PC-9 (cell line): ENCODE data around the gene GNAS. TPM values are rescaled to one million over a fixed set of nuclear protein-coding genes. Genes with fewer than 3 reads are reported as not detected.

Experiments used
- BruUV-seq: library from RNA; stranded (reverse); fragments of 400-500 nt; replicated peaks from 2 replicates; lab custom pipeline; 2021; lab: Mats Ljungman, UMichigan
- CTCF ChIA-PET: fragments of 300-600 bp; sonication (Branson Sonifier 250); formaldehyde crosslinking; loops from one replicate; lab custom pipeline; 2022; ENCODE audit warnings: antibody characterized with exemption; lab: Charles Lee
- POLR2A ChIA-PET: fragments of 300-600 bp; sonication (Branson Sonifier 250); formaldehyde crosslinking; loops from one replicate; lab custom pipeline; 2022; ENCODE audit warnings: antibody characterized with exemption; ENCODE audit not compliant: unreplicated experiment; lab: Charles Lee
- DNase-seq, 2 experiments: peaks; one replicate each; pipeline versions ENCODE4 v3.0.0 to v3.0.0-alpha.2; 2015 to 2022; ENCODE audit warnings: mixed read lengths in 1 of 2
- H2AFZ ChIP-seq: fragments of 200-600 bp; sonication (generic); 2 replicates; pipeline ENCODE4 v1.8.1; 2017; ENCODE audit warnings: antibody characterized with exemption
- H3F3A ChIP-seq: fragments of 200-600 bp; sonication (generic); 2 replicates; pipeline ENCODE4 v1.8.1; 2017; ENCODE audit warnings: antibody characterized with exemption, mild to moderate bottlenecking, low read depth; ENCODE audit not compliant: insufficient read depth
- H3K27ac ChIP-seq: fragments of 200-600 bp; sonication (generic); 2 replicates; pipeline ENCODE4 v1.6.1; 2016; ENCODE audit warnings: mixed run types
- H3K27me3 ChIP-seq: fragments of 200-600 bp; sonication (generic); 2 replicates; pipeline ENCODE4 v1.6.1; 2016; ENCODE audit warnings: low read depth, mixed run types; ENCODE audit not compliant: insufficient read depth
- H3K36me3 ChIP-seq: fragments of 200-600 bp; sonication (generic); 2 replicates; pipeline ENCODE4 v1.6.1; 2016; ENCODE audit warnings: low read depth, mixed run types
- H3K4me1 ChIP-seq: fragments of 200-600 bp; sonication (generic); replicated peaks from 2 replicates; pipeline ENCODE4 v1.6.1; 2016; ENCODE audit warnings: mixed run types; ENCODE audit not compliant: insufficient read depth
- H3K4me2 ChIP-seq: fragments of 200-600 bp; sonication (generic); 2 replicates; pipeline ENCODE4 v1.6.1; 2017; ENCODE audit warnings: mixed run types
- H3K4me3 ChIP-seq: fragments of 200-600 bp; sonication (generic); 2 replicates; pipeline ENCODE4 v1.6.1; 2016; ENCODE audit warnings: mixed run types
- H3K79me2 ChIP-seq: fragments of 200-600 bp; sonication (generic); 2 replicates; pipeline ENCODE4 v1.6.1; 2017; ENCODE audit warnings: low read depth, mixed run types
- H3K9me2 ChIP-seq: fragments of 200-600 bp; sonication (generic); 2 replicates; pipeline ENCODE4 v1.8.1; 2017; ENCODE audit warnings: mild to moderate bottlenecking; ENCODE audit not compliant: insufficient read depth
- H3K9me3 ChIP-seq: fragments of 200-600 bp; sonication (generic); 2 replicates; pipeline ENCODE4 v1.8.1; 2016; ENCODE audit warnings: low read depth; ENCODE audit not compliant: insufficient read depth
- H4K20me1 ChIP-seq: fragments of 200-600 bp; sonication (generic); 2 replicates; pipeline ENCODE4 v1.8.1; 2017; ENCODE audit not compliant: insufficient read depth
- CTCF ChIP-seq: fragments of 200-600 bp; sonication (generic); conservative IDR thresholded peaks from 2 replicates; pipeline ENCODE4 v1.6.1; 2017; ENCODE audit warnings: mixed run types, antibody characterized with exemption, mild to moderate bottlenecking, moderate library complexity
- EZH2 ChIP-seq: fragments of 200-600 bp; sonication (generic); IDR thresholded peaks from 2 replicates; pipeline ENCODE4 v1.8.0; 2017; ENCODE audit warnings: antibody characterized with exemption, low read depth
- intact Hi-C: fragments of 100-400 bp; cut with micrococcal nuclease; formaldehyde crosslinking; loops from one replicate; pipeline ENCODE4 v1.10.0; 2022; ENCODE audit not compliant: unreplicated experiment
- total RNA-seq: library from RNA; stranded (reverse); gene quantifications from 2 replicates; pipeline ENCODE4 v1.2.3, GENCODE V29; 2021

GNAS gene
- total RNA-seq, 1 experiment from 2014 or later: 929 TPM

- H2AFZ ChIP-seq: no peak overlapping the region
- no peak overlapping the region for H3K27ac ChIP-seq
- no peak overlapping the region for H3K4me3 ChIP-seq
- BruUV-seq: no TSS peak
- TF ChIP-seq EZH2 (no peak), CTCF (no peak)
- H3K9me2 ChIP-seq: no peaks in the 10 kb centered on the region
- H3F3A ChIP-seq: no peaks in the 10 kb centered on the region
- ChIA-PET POLR2A (no interaction called here), CTCF (no interaction called here)
- intact Hi-C loops: no loop called here
- H4K20me1 ChIP-seq: no peaks in the 10 kb centered on the region
- H3K36me3 ChIP-seq: no peaks in the 10 kb centered on the region
- DNase-seq: no peak
- no peaks in the 10 kb centered on the region for H3K9me3 ChIP-seq
- H3K4me1 ChIP-seq: no peaks in the 10 kb centered on the region
- H3K4me2 ChIP-seq: no peak overlapping the region
- H3K79me2 ChIP-seq: no peaks in the 10 kb centered on the region
- H3K27me3 ChIP-seq: no peaks in the 10 kb centered on the region
Observed at GRCh38 chr20:58876437-58876836, 23.9 kb downstream of the GNAS start.

GRCh38 chr20:58877050-58877975 lies 24.8 kb downstream of the GNAS start:
- Histone ChIP-seq H3K4me2 (no peak overlapping the region), H3K36me3 (no peaks in the 10 kb centered on the region), H3K9me3 (no peaks in the 10 kb centered on the region), H3K9me2 (no peaks in the 10 kb centered on the region), H3K79me2 (no peaks in the 10 kb centered on the region), H3K27me3 (no peaks in the 10 kb centered on the region), H3K27ac (no peak overlapping the region), H3K4me1 (no peaks in the 10 kb centered on the region), H3F3A (no peaks in the 10 kb centered on the region), H3K4me3 (no peak overlapping the region), H4K20me1 (no peaks in the 10 kb centered on the region), H2AFZ (no peak overlapping the region)
- DNase-seq: no peak
- intact Hi-C loops: no loop called here
- ChIA-PET CTCF (no interaction called here), POLR2A (no interaction called here)
- BruUV-seq: no TSS peak
- TF ChIP-seq CTCF (no peak), EZH2 (no peak)

- no peak overlapping the region for H3K4me2 ChIP-seq
- H3K4me3 ChIP-seq: no peak overlapping the region
- no peaks in the 10 kb centered on the region for H3K4me1 ChIP-seq
- intact Hi-C loops: no loop called here
- CTCF ChIA-PET: no interaction called here
- H4K20me1 ChIP-seq: no peaks in the 10 kb centered on the region
- POLR2A ChIA-PET: no interaction called here
- DNase-seq: no peak
- H3F3A ChIP-seq: no peaks in the 10 kb centered on the region
- no peaks in the 10 kb centered on the region for H3K79me2 ChIP-seq
- H3K27ac ChIP-seq: no peak overlapping the region
- no peaks in the 10 kb centered on the region for H3K36me3 ChIP-seq
- TF ChIP-seq EZH2 (no peak), CTCF (no peak)
- BruUV-seq: no TSS peak
- H3K27me3 ChIP-seq: no peaks in the 10 kb centered on the region
- no peaks in the 10 kb centered on the region for H3K9me2 ChIP-seq
- H3K9me3 ChIP-seq: no peaks in the 10 kb centered on the region
- H2AFZ ChIP-seq: no peak overlapping the region
Observed at GRCh38 chr20:58877976-58878360, 25.5 kb downstream of the GNAS start.
